Type B pancreatic cell (in vitro differentiated cells): ENCODE results near the gene IDH2. TPM values are rescaled to one million over a fixed set of nuclear protein-coding genes. Genes with fewer than 3 reads are reported as not detected.

Experiments used
- DNase-seq: peaks from one replicate; pipeline ENCODE4 v3.0.0; 2021; ENCODE audit warnings: mixed read lengths; ENCODE audit not compliant: unreplicated experiment; ENCODE audit errors: extremely low spot score
- H3K27ac Mint-ChIP-seq: 2 replicates; pipeline ENCODE4 v1.8.0; 2021; ENCODE audit warnings: mild to moderate bottlenecking, mixed read lengths
- H3K27me3 Mint-ChIP-seq: 2 replicates; pipeline ENCODE4 v1.8.0; 2021; ENCODE audit warnings: mixed read lengths
- H3K36me3 Mint-ChIP-seq: 2 replicates; pipeline ENCODE4 v1.8.0; 2021; ENCODE audit warnings: mixed read lengths
- H3K4me1 Mint-ChIP-seq: one replicate; pipeline ENCODE4 v1.8.0; 2021; ENCODE audit warnings: mixed read lengths; ENCODE audit not compliant: unreplicated experiment
- H3K4me3 Mint-ChIP-seq: 2 replicates; pipeline ENCODE4 v1.8.0; 2021; ENCODE audit warnings: mild to moderate bottlenecking, mixed read lengths
- H3K9me3 Mint-ChIP-seq: 2 replicates; pipeline ENCODE4 v1.8.0; 2021; ENCODE audit warnings: mixed read lengths
- total RNA-seq: library from RNA; stranded (reverse); gene quantifications from 2 replicates; pipeline ENCODE4 v1.2.1, GENCODE V29; 2021; ENCODE audit warnings: low replicate concordance
- TF ChIP-seq, protein P1 (sequence below): fragments of 200-600 bp; sonication (generic); conservative IDR thresholded peaks from 2 replicates; pipeline ENCODE4 v1.5.0; 2021; ENCODE audit warnings: antibody characterized with exemption, mild to moderate bottlenecking

Gene IDH2
- total RNA-seq, 1 donor from 2014 or later: 225 TPM

DNA sequence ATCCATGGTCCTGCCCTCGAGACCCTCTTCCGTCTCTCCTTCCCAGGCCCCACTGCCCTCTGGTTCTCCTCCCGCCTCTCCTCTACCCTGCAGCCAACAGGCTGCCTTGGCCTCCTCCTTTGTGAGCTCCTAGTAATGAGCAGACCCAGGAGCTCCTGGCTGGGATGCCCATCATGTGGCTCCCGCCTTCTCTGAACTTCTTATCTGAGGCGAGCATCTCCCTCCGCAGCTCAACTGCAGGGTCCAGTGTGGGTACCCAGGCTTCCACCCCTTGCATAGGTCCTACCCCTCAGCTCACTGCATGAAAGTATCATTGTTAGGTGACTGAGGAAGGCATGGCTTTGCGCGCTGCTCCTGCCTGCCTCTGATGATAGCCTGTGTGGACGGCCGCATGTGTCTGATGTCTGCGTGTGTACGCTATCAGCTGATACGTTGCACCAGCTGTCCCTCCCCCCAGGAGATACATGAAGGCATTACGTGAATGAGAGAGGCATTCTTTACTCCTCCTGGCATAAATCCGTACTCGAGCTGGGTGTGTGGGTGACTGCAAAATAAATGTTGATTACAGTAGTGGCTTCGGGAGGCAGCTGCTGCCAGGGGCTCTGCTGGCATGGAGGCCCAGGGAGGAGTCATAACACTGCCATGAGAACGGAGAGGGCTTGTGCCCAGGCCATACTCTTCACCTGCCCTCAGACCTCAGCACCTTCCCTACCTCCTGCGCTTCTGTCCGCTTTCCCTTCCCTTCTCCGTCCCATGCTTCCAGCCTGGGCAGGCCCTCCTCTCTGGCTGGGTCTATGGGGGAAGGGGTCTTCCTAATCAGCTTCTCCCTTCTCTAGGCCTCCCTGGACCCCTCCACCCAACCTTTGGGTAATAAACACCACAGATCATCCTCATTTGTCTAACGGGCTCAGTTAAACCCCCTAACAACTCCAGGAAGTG lies 52.3 kb downstream of the IDH2 start:
- peaks cover 50% of the 10 kb centered on the region for H3K4me1 Mint-ChIP-seq
- no peaks in the 10 kb centered on the region for H3K36me3 Mint-ChIP-seq
- no peak overlapping the region for H3K27ac Mint-ChIP-seq
- no peak overlapping the region for H3K4me3 Mint-ChIP-seq
- TF ChIP-seq, protein P1, sequence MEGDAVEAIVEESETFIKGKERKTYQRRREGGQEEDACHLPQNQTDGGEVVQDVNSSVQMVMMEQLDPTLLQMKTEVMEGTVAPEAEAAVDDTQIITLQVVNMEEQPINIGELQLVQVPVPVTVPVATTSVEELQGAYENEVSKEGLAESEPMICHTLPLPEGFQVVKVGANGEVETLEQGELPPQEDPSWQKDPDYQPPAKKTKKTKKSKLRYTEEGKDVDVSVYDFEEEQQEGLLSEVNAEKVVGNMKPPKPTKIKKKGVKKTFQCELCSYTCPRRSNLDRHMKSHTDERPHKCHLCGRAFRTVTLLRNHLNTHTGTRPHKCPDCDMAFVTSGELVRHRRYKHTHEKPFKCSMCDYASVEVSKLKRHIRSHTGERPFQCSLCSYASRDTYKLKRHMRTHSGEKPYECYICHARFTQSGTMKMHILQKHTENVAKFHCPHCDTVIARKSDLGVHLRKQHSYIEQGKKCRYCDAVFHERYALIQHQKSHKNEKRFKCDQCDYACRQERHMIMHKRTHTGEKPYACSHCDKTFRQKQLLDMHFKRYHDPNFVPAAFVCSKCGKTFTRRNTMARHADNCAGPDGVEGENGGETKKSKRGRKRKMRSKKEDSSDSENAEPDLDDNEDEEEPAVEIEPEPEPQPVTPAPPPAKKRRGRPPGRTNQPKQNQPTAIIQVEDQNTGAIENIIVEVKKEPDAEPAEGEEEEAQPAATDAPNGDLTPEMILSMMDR: no peak
- H3K27me3 Mint-ChIP-seq: no peaks in the 10 kb centered on the region
- DNase-seq: no peak
- no peaks in the 10 kb centered on the region for H3K9me3 Mint-ChIP-seq

DNA sequence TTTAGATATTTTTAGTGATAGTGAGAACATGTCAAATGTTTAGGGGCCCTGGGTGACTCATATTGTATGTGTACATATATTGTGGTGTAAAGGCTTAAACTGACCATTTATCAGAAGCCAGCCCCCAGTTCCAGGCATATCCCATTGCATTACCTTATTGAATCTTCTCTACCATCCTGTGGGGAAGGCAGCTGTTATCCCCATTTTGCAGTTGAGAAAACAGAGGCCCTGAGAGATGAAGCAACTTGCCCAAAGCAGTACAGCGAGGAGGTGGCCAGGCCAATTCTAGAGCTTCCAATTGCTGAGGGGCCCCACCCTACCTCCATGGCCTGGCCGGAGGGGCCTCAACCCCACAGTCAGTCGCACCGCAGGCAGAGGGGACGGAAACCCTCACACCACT lies 53.2 kb downstream of the IDH2 start:
- Mint-ChIP-seq H3K4me3 (no peak overlapping the region), H3K27me3 (no peaks in the 10 kb centered on the region), H3K27ac (no peak overlapping the region), H3K4me1 (peaks cover 46% of the 10 kb centered on the region), H3K36me3 (no peaks in the 10 kb centered on the region), H3K9me3 (no peaks in the 10 kb centered on the region)
- TF ChIP-seq, protein P1: no peak
- DNase-seq: no peak

DNA sequence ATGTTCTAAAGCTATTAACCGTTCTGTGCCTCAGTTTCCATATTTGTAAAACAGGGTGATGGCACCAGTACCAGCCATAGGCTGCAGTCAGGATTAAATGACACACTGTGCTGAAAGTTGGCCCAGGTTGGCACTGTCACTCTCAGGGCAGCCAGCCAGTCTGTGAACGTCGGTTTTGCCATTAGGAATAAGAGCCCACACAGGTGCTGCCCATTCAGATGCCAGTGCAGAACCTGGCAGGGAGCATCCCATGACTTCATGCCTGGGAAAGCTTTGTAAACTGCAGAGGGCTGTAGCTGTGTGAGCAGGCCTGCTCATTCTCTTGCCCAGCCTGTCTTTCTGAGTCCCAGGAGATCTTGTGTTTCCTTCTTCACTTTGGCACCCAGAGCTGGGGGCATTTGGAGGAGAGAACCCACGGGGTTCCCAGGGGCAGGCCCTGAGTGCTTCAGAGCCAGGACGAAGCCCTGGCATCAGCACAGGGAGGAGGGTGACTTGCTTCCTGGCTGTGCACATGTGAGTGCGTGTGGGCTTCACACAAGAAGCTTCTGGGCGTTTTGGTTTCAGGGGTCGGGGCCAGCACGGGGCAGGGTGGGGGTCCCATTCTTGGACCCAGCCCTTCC lies 54.2 kb downstream of the IDH2 start:
- TF ChIP-seq, protein P1: no peak
- no peak for DNase-seq
- H3K36me3 Mint-ChIP-seq: no peaks in the 10 kb centered on the region
- no peak overlapping the region for H3K4me3 Mint-ChIP-seq
- peaks cover 48% of the 10 kb centered on the region for H3K4me1 Mint-ChIP-seq
- H3K27me3 Mint-ChIP-seq: no peaks in the 10 kb centered on the region
- no peak overlapping the region for H3K27ac Mint-ChIP-seq
- H3K9me3 Mint-ChIP-seq: no peaks in the 10 kb centered on the region

DNA sequence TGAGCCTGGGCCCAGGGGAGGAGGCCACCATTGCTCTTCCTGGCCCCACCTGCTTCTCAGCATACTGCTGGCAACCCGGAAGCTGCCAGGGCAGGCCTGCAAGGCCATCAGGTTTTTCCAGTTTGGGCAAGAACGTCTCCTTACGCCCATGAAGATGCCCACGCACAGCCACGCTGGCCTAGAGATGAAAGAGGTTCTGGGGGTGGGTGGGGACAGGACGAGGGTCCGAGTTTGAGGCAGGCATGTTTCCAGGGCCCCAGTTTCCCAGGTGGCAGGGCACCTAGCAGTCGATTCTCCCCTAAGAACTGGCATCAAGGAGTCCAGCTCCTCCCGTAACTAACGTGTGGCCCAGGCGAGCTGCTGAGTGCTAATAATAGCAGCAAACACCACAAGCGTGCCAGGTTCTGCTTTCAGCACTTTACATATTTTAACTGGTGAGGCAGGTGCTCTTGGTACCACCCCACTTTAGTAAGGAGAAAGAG lies 55.3 kb downstream of the IDH2 start:
- Mint-ChIP-seq H3K4me3 (no peak overlapping the region), H3K27ac (peak overlapping the region; percentile 73), H3K36me3 (no peaks in the 10 kb centered on the region), H3K4me1 (peaks cover 44% of the 10 kb centered on the region), H3K9me3 (no peaks in the 10 kb centered on the region), H3K27me3 (no peaks in the 10 kb centered on the region)
- no peak for DNase-seq
- TF ChIP-seq, protein P1: no peak

DNA sequence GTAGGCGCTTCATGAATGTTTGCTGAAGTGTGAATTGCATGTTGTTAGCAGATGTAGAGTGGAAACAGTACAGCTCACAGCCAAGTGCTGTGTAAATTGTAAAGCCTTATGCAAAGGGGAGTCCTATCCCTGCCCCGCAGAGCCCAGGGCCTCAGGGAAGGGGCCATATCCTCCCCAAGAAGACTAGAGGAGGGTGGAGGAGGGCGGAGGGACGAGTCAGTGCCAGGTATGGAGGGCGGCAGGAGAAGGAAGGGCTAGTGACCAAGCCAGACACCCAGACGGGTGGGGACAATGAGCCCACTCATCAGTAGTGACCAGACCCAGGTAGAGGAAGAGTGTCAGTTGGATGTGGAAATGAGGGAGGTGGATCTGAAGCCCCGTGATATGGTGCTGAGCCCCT lies 56.0 kb downstream of the IDH2 start:
- TF ChIP-seq, protein P1: no peak
- Mint-ChIP-seq H3K9me3 (no peaks in the 10 kb centered on the region), H3K36me3 (no peaks in the 10 kb centered on the region), H3K27ac (peak overlapping the region; percentile 73), H3K27me3 (no peaks in the 10 kb centered on the region), H3K4me3 (no peak overlapping the region), H3K4me1 (peaks cover 42% of the 10 kb centered on the region)
- no peak for DNase-seq
